ENCODE measurements around the gene GPS1.
"Not testable (repeated sequence)": the region's sequence is repeated elsewhere in the genome, so short reads cannot be mapped to it uniquely, and the experiment has no call there.

The GPS1 gene

GRCh38 chr17:82037889-82038195 lies 13.9 kb upstream of the GPS1 start:
- Histone ChIP-seq H4K20me1 (ENCODE audit: insufficient read depth, low read length) (no peaks in the 10 kb centered on the region), H3K4me1 (ENCODE audit: insufficient read depth, low read length, severe bottlenecking) (peaks cover 20% of the 10 kb centered on the region), H3K9ac (ENCODE audit: low read length) (peak overlapping the region; percentile 22; the same call in 1 of the 2 replicates), H3K27ac (ENCODE audit: low read depth, low read length, poor library complexity, severe bottlenecking) (no peak overlapping the region), H3K4me2 (ENCODE audit: low read length) (peak overlapping the region; percentile 85), H3K9me2 (ENCODE audit: low read depth, low read length) (no peaks in the 10 kb centered on the region), H3K36me3 (ENCODE audit: insufficient read depth, low read length) (0 out of 2 replicates have a peak, but pooled peaks cover 6% of the 10 kb centered on the region), H3K4me3 (ENCODE audit: low read depth, low read length, poor library complexity, severe bottlenecking) (peak overlapping the region; percentile 80), H2AFZ (ENCODE audit: low read length) (peak overlapping the region; percentile 50; the same call in 1 of the 2 replicates), H3K27me3 (ENCODE audit: insufficient read depth, low read length) (no peaks in the 10 kb centered on the region), H3K9me3 (ENCODE audit: low read length) (no peaks in the 10 kb centered on the region), H3K79me2 (ENCODE audit: insufficient read depth, low read length) (no peaks in the 10 kb centered on the region), H3F3A (ENCODE audit: insufficient read depth, low read length) (no peaks in the 10 kb centered on the region; the same call in 1 of the 2 replicates)
- TF ChIP-seq CTCF (IDR thresholded peaks at IDR 0.05; ENCODE audit: low read length), result no peak
- TF ChIP-seq EZH2 (IDR thresholded peaks at IDR 0.05; ENCODE audit: borderline replicate concordance, low read length), result no peak

- H3F3A ChIP-seq (ENCODE audit: insufficient read depth, low read length); H3K4me3 ChIP-seq (ENCODE audit: low read depth, low read length, poor library complexity, severe bottlenecking); H3K9me2 ChIP-seq (ENCODE audit: low read depth, low read length); H3K9ac ChIP-seq (ENCODE audit: low read length); H2AFZ ChIP-seq (ENCODE audit: low read length); H3K9me3 ChIP-seq (ENCODE audit: low read length); H3K4me2 ChIP-seq (ENCODE audit: low read length); H3K27ac ChIP-seq (ENCODE audit: low read depth, low read length, poor library complexity, severe bottlenecking); H3K36me3 ChIP-seq (ENCODE audit: insufficient read depth, low read length); H4K20me1 ChIP-seq (ENCODE audit: insufficient read depth, low read length); H3K79me2 ChIP-seq (ENCODE audit: insufficient read depth, low read length); H3K27me3 ChIP-seq (ENCODE audit: insufficient read depth, low read length): not testable (repeated sequence)
- peaks cover 20% of the 10 kb centered on the region for H3K4me1 ChIP-seq (ENCODE audit: insufficient read depth, low read length, severe bottlenecking)
Measured at GRCh38 chr17:82038796-82039409, 12.8 kb upstream of the GPS1 start.

- no peak for TF ChIP-seq CTCF (IDR thresholded peaks at IDR 0.05; ENCODE audit: low read length)
- TF ChIP-seq EZH2 (IDR thresholded peaks at IDR 0.05; ENCODE audit: borderline replicate concordance, low read length), result no peak
- peaks cover 20% of the 10 kb centered on the region for H3K4me1 ChIP-seq (ENCODE audit: insufficient read depth, low read length, severe bottlenecking)
- 0 out of 2 replicates have a peak, but pooled peaks cover 6% of the 10 kb centered on the region for H3K36me3 ChIP-seq (ENCODE audit: insufficient read depth, low read length)
- no peaks in the 10 kb centered on the region; the same call in 1 of the 2 replicates for H3F3A ChIP-seq (ENCODE audit: insufficient read depth, low read length)
- no peaks in the 10 kb centered on the region for H3K79me2 ChIP-seq (ENCODE audit: insufficient read depth, low read length)
- no peaks in the 10 kb centered on the region for H3K9me3 ChIP-seq (ENCODE audit: low read length)
- no peaks in the 10 kb centered on the region for H3K27me3 ChIP-seq (ENCODE audit: insufficient read depth, low read length)
- H2AFZ ChIP-seq (ENCODE audit: low read length), result no peak overlapping the region
- H4K20me1 ChIP-seq (ENCODE audit: insufficient read depth, low read length), result no peaks in the 10 kb centered on the region
- H3K9ac ChIP-seq (ENCODE audit: low read length), result no peak overlapping the region
- no peaks in the 10 kb centered on the region for H3K9me2 ChIP-seq (ENCODE audit: low read depth, low read length)
- no peak overlapping the region for H3K4me3 ChIP-seq (ENCODE audit: low read depth, low read length, poor library complexity, severe bottlenecking)
- no peak overlapping the region for H3K4me2 ChIP-seq (ENCODE audit: low read length)
- H3K27ac ChIP-seq (ENCODE audit: low read depth, low read length, poor library complexity, severe bottlenecking), result no peak overlapping the region
Measured at GRCh38 chr17:82039695-82040299, 11.9 kb upstream of the GPS1 start.
